ENCODE data around the gene RALGPS1. TPM values are rescaled to one million over a fixed set of nuclear protein-coding genes. Genes with fewer than 3 reads are reported as not detected.

RALGPS1 gene
- total and polyA plus RNA-seq, 2 of the 8 experiments (the other 6 are each of a cell fraction or from before 2014, with no cell fraction given) = 20.0 to 23.5 TPM

- TF ChIP-seq CHD7 (IDR thresholded peaks at IDR 0.05; ENCODE audit: insufficient replicate concordance, low read length) (no peak), RBBP5 (IDR thresholded peaks at IDR 0.05; ENCODE audit: borderline replicate concordance, low read depth, low read length) (no peak), MAX (IDR thresholded peaks at IDR 0.05) (0 out of 2 replicates have a peak, but pooled peaks have one; percentile 19), TAF1 (IDR thresholded peaks at IDR 0.05; ENCODE audit: low read depth, low read length) (no peak), SUZ12 (IDR thresholded peaks at IDR 0.05; ENCODE audit: low read length) (no peak)
Measured at GRCh38 chr9:127241354-127241753, 326.8 kb downstream of the RALGPS1 start (continued).

Measured in H1 (cell line).